Immature natural killer cell (primary cell): ENCODE results near the gene CTSC. TPM values are rescaled to one million over a fixed set of nuclear protein-coding genes. Genes with fewer than 3 reads are reported as not detected.

Source experiments
- polyA plus RNA-seq, 3 donors: library from polyadenylated mRNA; unstranded; fragments of 300-500 nt; fragmentation: Illumina TruSeq; gene quantifications; one replicate each; pipeline ENCODE4 v1.2.3, GENCODE V29; 2021

CTSC gene
- polyA plus RNA-seq, 3 donors from 2014 or later = 389 to 655 (median 558) TPM

Other genes starting within 250 kb of the CTSC start
- gene RAB38, start 162.3 kb downstream of the CTSC start, polyA plus RNA-seq = 10 to 100 TPM in 2 of 3 donors, 1 to 10 TPM in 1; 7.0 to 11.8 (median 11.5) TPM